ENCODE measurements around the gene GAL3ST3. TPM values are rescaled to one million over a fixed set of nuclear protein-coding genes. Genes with fewer than 3 reads are reported as not detected.

GAL3ST3 gene
- total and polyA plus RNA-seq, 7 donors: 0.04 TPM; not detected in 6

DNA sequence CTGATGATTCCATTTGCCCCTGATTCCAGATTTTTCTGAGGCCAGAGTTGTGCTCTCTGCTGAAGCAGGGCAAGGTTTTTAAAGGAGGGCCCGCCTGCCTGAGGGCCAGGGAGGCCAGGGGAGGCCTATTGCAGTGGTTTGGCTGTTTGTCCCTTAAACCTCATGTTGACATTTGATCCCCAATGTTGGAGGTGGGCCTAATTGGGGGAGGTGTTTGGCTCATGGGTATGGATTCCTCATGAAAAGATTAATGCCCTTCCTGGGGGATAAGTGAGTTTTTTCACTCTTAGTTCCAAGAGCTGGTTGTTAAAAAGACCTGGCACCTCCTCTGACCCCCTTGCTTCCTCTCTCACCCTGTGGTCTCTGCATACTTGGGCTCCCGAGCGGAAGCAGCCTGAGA lies 9.2 kb downstream of the GAL3ST3 start:
- H3K4me1 ChIP-seq: no peaks in the 10 kb centered on the region
- no peaks in the 10 kb centered on the region for H3K36me3 ChIP-seq
- no peaks in the 10 kb centered on the region for H3K9me3 ChIP-seq
- no peaks in the 10 kb centered on the region for H3K27me3 ChIP-seq
- WGBS, 2 donors: 89 to 92% methylated on average over 3 of the region's 3 CpGs
- H3K27ac ChIP-seq: no peak overlapping the region
- no peak for DNase-seq
- no peak overlapping the region for H3K4me3 ChIP-seq
- no peak for TF ChIP-seq POLR2AphosphoS5 (IDR thresholded peaks at IDR 0.05)
- no peak for TF ChIP-seq POLR2A (IDR thresholded peaks at IDR 0.05)
- TF ChIP-seq EP300 (IDR thresholded peaks at IDR 0.05): no peak
- TF ChIP-seq, protein P1, sequence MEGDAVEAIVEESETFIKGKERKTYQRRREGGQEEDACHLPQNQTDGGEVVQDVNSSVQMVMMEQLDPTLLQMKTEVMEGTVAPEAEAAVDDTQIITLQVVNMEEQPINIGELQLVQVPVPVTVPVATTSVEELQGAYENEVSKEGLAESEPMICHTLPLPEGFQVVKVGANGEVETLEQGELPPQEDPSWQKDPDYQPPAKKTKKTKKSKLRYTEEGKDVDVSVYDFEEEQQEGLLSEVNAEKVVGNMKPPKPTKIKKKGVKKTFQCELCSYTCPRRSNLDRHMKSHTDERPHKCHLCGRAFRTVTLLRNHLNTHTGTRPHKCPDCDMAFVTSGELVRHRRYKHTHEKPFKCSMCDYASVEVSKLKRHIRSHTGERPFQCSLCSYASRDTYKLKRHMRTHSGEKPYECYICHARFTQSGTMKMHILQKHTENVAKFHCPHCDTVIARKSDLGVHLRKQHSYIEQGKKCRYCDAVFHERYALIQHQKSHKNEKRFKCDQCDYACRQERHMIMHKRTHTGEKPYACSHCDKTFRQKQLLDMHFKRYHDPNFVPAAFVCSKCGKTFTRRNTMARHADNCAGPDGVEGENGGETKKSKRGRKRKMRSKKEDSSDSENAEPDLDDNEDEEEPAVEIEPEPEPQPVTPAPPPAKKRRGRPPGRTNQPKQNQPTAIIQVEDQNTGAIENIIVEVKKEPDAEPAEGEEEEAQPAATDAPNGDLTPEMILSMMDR (IDR thresholded peaks at IDR 0.05): no peak
- intact Hi-C loops (cut with DNase I): no loop called here

DNA sequence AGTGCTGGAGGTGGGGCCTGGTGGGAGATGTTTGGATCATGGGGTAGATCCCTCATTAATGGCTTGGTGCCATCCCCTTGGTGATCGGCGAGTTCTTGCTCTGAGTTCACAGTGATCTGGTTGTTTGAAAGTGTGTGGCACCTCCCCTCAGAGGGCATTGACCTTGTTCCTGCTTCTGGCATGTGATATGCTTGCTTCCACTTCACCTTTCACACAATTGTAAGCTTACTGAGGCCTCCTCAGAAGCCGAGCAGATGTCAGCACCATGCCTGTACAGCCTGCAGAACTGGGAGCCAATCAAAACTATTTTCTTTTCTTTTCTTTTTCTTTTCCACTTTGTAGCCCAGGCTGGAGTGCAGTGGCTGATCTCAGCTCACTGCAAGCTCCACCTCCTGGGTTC lies 11.6 kb downstream of the GAL3ST3 start:
- 81 to 94% methylated on average over 3 of the region's 3 CpGs for WGBS, 2 donors
- intact Hi-C loops (cut with DNase I): no loop called here
- Histone ChIP-seq H3K4me3 (no peak overlapping the region), H3K9me3 (no peaks in the 10 kb centered on the region), H3K4me1 (no peaks in the 10 kb centered on the region), H3K27ac (no peak overlapping the region), H3K36me3 (no peaks in the 10 kb centered on the region), H3K27me3 (no peaks in the 10 kb centered on the region)
- DNase-seq: no peak
- TF ChIP-seq, protein P1 (IDR thresholded peaks at IDR 0.05): no peak
- no peak for TF ChIP-seq POLR2AphosphoS5 (IDR thresholded peaks at IDR 0.05)
- TF ChIP-seq EP300 (IDR thresholded peaks at IDR 0.05): no peak
- no peak for TF ChIP-seq POLR2A (IDR thresholded peaks at IDR 0.05)

DNA sequence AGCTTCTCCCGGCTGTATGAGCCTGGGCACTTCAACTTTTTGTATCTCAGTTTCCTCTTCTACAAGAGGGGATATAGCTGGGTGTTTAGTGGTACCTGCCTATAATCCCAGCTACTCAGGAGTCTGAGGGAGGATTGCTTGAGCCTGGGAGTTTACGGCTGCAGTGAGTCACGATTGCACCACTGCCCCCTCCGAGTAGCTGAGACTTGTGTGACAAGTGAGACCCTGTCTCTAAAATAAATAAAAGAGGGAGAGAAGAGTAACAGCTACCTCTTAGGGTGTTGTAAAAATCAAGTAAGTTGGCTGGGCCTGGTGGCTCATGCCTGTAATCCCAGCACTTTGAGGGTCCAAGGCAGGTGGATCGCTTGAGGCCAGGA lies 12.6 kb downstream of the GAL3ST3 start:
- H3K27me3 ChIP-seq: no peaks in the 10 kb centered on the region
- DNase-seq: no peak
- H3K4me3 ChIP-seq: no peak overlapping the region
- H3K4me1 ChIP-seq: no peaks in the 10 kb centered on the region
- TF ChIP-seq, protein P1 (IDR thresholded peaks at IDR 0.05): no peak
- TF ChIP-seq POLR2AphosphoS5 (IDR thresholded peaks at IDR 0.05) (no peak), POLR2A (IDR thresholded peaks at IDR 0.05) (no peak), EP300 (IDR thresholded peaks at IDR 0.05) (no peak)
- 72 to 73% methylated on average over 5 of the region's 5 CpGs for WGBS, 2 donors
- H3K27ac ChIP-seq: no peak overlapping the region
- no peaks in the 10 kb centered on the region for H3K36me3 ChIP-seq
- H3K9me3 ChIP-seq: no peaks in the 10 kb centered on the region
- intact Hi-C loops (cut with DNase I): no loop called here

DNA sequence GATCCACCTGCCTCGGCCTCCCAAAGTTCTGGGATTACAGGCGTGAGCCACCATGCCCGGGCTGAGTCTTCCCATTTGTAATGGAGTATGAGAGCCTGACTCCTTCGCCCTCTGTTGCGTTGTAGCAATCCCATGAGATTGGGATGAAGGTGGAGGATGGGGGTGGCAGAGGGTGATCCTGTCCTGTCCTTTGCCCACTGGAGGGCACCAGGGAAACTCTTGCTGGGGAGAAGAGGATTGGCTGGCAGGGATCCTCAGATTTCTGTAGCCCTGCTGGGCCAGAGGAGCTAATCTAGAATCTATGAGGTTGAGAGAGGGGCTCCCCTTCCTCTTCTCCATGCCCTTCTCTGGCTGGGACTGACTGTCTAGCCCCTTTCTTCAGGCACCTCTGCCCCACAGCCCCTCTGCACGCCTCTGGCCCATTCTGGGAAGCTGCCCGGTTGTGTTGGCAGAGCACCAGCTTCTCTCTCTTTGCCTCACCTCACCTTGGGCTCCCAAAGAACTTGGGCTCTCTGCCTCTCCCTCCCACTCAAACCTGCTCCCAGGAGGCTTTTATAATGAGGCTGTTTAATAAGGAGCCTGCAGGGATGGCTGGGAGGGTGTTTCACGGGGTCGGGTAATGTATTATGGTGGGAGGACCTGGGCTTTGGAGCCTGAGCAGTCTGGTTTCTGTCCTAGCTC lies 13.2 kb downstream of the GAL3ST3 start:
- no peak for DNase-seq
- no peaks in the 10 kb centered on the region for H3K27me3 ChIP-seq
- 70 to 84% methylated on average over 9 of the region's 9 CpGs for WGBS, 2 donors
- H3K9me3 ChIP-seq: no peaks in the 10 kb centered on the region
- no peak for TF ChIP-seq POLR2AphosphoS5 (IDR thresholded peaks at IDR 0.05)
- TF ChIP-seq POLR2A (IDR thresholded peaks at IDR 0.05): no peak
- no peak overlapping the region for H3K4me3 ChIP-seq
- no peaks in the 10 kb centered on the region for H3K36me3 ChIP-seq
- H3K27ac ChIP-seq: no peak overlapping the region
- intact Hi-C loops (cut with DNase I): no loop called here
- no peaks in the 10 kb centered on the region for H3K4me1 ChIP-seq

DNA sequence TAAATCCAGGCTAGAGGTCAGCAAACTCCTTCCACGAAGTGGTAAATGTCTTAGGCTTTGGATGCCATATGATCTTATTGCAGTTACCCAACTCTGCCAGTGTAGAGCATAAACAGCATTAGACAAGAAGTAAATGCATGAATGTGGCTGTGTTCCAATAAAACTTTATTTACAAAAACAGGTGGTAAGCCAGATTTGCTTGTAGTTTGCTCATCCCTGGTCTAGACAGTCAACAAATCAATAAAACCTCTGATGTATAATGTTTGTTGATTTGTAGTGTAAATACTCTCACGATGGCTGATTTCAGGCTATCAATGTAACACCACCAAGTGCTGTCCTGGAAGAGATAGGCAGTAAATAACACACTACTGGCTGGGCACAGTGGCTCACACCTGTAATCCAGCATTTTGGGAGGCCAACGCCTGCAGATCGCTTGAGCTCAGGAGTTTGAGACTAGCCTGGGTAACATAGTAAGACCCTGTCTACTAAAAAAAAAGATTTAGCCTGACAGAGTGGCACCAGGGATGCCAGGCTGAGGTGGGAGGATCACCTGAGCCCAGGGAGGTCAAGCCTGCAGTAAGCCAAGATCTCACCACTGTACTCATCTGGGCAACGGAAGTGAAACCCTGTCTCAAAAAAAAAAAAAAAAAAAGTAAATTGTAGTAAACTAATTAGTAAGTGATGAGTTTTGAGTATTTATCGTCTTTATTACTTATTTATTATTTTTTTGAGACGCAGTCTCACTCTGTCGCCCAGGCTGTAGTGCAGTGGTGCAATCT lies 15.8 kb downstream of the GAL3ST3 start:
- no peaks in the 10 kb centered on the region for H3K9me3 ChIP-seq
- no peaks in the 10 kb centered on the region for H3K36me3 ChIP-seq
- TF ChIP-seq, protein P1 (IDR thresholded peaks at IDR 0.05): no peak
- TF ChIP-seq EP300 (IDR thresholded peaks at IDR 0.05): no peak
- TF ChIP-seq POLR2A (IDR thresholded peaks at IDR 0.05): no peak
- no peak for TF ChIP-seq POLR2AphosphoS5 (IDR thresholded peaks at IDR 0.05)
- H3K4me3 ChIP-seq: no peak overlapping the region
- no peak for DNase-seq
- H3K27ac ChIP-seq: no peak overlapping the region
- 76 to 83% methylated on average over 8 of the region's 8 CpGs for WGBS, 2 donors
- intact Hi-C loops (cut with DNase I): no loop called here
- H3K4me1 ChIP-seq: no peaks in the 10 kb centered on the region
- no peaks in the 10 kb centered on the region for H3K27me3 ChIP-seq

Measured in sigmoid colon (tissue), 7 donors.